Astrocyte of the spinal cord (primary cell): ENCODE data around the gene ALPG.

Experiments
- DNase-seq: peaks from one replicate; pipeline ENCODE4 v3.0.0; 2011; ENCODE audit warnings: low read depth, low spot score
- H3K4me3 ChIP-seq: 2 replicates; pipeline ENCODE4 v1.5.1; 2011; ENCODE audit warnings: low read depth, mild to moderate bottlenecking, low read length, moderate library complexity
- in situ Hi-C: cut with HindIII; loops from 2 replicates; pipeline ENCODE4 v1.10.0; 2017; ENCODE audit warnings: low sequenced_read_pairs
- TF ChIP-seq, protein P1 (sequence below): IDR thresholded peaks from 2 replicates; pipeline ENCODE4 v1.5.1; 2012; ENCODE audit warnings: low read depth, mild to moderate bottlenecking, low read length, inconsistent platforms

ALPG gene

DNA sequence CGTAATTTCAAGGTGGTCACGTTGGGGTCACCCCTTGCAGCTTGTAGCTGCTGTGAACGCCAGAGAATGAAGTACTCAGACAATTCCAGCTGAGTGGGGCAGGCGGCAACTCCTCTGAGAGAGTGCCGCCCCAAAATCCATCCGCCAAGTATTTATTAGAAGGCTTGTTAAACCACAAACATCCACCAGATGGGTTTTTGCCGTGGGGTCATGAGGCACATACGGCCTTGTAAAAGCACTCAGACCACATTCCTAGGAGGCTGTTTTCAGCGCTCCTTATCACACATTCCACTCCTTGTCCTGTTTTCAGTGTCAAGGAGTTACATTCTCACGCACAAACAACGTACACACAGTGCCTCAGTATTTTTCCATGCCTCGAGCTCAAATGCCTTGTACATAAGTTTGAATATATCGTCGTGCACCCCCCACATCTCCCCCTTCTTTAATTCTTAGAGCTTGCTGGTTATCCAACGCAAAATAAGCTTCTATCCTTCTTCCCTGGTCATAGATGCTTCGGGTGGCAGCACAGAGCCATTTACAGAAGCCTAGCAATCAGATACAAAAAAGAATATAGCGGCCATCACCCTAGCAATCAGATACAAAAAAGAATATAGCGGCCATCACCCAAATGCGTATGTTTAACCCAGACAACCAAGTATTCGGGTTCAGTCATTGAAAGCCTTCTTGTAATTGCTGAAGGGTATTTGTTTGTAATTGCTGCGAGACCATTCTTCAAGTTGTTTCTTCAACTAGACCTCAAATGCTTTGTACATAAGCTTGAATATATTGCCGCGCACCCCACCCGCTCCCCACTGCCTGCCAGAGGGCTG, 20.8 kb upstream of the ALPG start:
- TF ChIP-seq, protein P1, sequence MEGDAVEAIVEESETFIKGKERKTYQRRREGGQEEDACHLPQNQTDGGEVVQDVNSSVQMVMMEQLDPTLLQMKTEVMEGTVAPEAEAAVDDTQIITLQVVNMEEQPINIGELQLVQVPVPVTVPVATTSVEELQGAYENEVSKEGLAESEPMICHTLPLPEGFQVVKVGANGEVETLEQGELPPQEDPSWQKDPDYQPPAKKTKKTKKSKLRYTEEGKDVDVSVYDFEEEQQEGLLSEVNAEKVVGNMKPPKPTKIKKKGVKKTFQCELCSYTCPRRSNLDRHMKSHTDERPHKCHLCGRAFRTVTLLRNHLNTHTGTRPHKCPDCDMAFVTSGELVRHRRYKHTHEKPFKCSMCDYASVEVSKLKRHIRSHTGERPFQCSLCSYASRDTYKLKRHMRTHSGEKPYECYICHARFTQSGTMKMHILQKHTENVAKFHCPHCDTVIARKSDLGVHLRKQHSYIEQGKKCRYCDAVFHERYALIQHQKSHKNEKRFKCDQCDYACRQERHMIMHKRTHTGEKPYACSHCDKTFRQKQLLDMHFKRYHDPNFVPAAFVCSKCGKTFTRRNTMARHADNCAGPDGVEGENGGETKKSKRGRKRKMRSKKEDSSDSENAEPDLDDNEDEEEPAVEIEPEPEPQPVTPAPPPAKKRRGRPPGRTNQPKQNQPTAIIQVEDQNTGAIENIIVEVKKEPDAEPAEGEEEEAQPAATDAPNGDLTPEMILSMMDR, result no peak
- in situ Hi-C loops, result no loop called here
- peak; percentile 76 for DNase-seq
- no peak overlapping the region for H3K4me3 ChIP-seq

DNA sequence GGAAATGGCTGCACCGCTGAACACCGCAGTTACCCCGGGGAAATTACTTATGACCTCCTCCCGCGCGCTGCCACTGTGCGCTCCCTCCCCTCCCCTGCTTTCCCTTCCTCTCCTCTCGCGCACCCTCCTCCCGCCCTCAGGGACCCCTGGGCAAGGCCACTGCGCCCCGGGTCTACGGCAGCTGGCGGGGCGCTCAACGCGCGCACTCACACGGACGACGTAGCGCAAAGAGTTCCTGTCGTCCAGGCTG, 20.2 kb upstream of the ALPG start:
- TF ChIP-seq, protein P1, result no peak
- no peak for DNase-seq
- H3K4me3 ChIP-seq, result no peak overlapping the region
- in situ Hi-C loops, result no loop called here

DNA sequence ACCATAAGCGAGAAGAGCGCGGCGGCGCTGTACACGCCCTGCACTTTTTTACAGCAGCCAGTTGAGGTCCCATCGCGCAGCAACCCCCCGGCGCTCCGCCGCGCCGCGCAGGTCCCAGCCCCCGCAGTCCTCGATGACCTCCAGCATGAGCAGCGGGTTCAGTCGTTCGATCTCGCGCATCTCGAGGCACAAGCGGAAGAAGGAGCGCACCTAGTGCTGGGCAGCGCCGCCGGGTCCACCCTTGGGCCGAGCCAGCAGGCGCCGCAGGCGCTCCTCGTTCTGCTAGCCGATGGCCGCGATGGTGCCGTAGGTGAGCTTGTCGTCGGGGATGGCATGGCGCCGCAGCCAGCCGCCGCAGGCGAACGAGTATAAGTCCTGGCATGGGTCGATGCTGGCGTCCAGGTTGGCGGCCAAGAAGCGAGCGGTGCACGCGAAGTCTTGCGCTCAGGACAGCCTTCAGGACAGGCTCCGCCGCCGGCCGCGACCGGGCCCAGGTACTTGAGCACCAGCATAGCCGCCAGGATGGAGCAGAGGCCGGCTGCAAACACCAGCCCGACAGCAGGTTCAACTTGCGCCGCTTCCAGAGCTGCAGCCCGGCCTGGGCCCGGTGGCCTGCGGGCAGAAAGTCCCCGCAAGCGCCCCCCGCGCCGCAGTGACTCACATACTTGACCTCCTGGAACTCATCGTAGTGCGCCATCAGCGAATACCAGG, 19.7 kb upstream of the ALPG start:
- peak; percentile 20 for DNase-seq
- no peak overlapping the region for H3K4me3 ChIP-seq
- TF ChIP-seq, protein P1, result no peak
- in situ Hi-C loops, result no loop called here

DNA sequence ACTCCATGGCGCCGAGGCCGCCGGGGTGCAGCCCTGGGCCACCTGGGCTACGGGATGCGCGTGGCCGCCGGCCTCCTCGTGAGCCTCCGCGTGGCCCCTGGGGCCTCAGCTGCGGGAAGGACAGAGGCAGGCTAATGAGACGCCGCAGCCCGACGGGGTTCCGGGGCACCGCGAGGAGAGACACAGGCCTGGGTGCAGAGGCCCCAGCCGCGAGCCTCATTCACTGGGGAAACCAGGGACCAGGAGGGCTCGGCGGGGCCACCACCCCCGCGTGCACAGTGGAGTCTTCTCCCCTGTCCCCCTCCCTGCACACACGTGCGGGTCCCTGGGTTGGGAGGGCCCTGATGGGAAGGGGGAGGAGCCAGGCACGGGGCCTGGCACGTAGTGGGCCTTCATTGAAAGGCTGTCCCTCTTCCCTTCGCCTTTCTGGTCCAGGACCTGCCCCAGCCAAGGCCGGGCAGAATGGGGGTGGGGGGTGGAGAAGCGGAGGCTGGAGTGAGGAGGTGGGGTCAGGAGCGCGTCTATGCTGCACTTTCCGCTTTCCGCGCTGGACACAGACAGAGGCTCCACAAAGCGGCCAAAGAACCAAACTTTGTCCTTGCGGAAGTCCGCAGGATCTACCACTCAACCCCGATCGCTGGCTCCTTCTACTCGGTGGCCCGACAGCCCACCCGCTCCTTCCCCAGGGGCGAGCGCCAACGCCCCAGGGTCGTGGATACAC, 19.0 kb upstream of the ALPG start:
- TF ChIP-seq, protein P1, result no peak
- H3K4me3 ChIP-seq, result no peak overlapping the region
- in situ Hi-C loops, result no loop called here
- no peak for DNase-seq

DNA sequence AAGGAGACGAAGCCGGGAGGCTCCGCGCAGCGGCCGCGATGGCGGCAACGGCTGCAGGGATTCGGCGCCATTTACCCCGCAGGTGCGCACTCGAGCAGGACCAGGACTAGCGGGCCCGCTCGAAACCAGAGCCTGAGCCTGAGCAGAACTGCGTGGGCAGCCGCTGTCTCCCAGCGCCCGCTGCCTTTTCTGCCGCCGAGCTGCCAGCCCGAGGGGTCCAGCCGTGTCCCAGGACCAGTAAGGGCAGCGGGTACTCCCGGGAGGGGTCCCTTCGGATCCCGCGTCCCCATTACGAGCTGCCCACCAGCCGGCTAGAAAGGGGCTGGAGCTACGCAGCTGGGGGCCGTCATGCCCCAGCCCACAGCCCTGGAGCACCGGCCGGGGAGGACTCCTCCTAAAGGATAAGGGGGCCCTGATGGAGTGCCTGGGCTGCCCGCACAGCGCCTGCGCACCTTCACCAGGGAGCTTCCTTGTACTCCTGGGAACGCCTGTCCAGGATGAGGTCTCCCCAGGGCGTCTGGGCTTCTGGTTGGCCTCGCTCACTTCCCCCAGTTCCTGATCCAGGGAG, 18.2 kb upstream of the ALPG start:
- TF ChIP-seq, protein P1, result no peak
- no peak for DNase-seq
- in situ Hi-C loops, result no loop called here
- H3K4me3 ChIP-seq, result no peak overlapping the region

DNA sequence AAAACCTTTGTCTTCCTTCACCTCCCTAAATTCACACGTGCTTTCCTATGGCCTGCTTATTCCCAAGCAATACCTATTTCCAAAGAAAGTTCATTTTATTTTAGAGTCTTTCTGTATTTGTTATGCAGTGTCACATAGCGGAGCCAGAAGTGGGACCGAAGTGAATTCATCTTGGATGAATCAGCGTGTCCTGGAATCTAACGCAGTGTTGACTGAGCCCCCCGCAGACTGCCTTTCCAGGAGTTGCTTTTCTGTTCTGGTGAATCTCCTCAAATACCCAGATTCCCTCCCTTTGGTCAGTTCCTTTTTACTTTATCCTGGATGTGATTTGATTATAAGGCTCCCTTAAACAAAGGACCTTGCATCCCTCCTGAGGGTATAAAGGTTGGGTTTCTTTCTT, 17.3 kb upstream of the ALPG start:
- H3K4me3 ChIP-seq, result no peak overlapping the region
- DNase-seq, result peak; percentile 67
- in situ Hi-C loops, result no loop called here
- TF ChIP-seq, protein P1, result no peak
